NCI-H1417 treated with DMSO at 0.1 percent for 48 hours (cell line): ENCODE measurements around the gene RER1.

Source experiments
- DNase-seq: peaks from one replicate; lab custom pipeline; 2025; lab: John Stamatoyannopoulos, UW

Gene RER1

DNA sequence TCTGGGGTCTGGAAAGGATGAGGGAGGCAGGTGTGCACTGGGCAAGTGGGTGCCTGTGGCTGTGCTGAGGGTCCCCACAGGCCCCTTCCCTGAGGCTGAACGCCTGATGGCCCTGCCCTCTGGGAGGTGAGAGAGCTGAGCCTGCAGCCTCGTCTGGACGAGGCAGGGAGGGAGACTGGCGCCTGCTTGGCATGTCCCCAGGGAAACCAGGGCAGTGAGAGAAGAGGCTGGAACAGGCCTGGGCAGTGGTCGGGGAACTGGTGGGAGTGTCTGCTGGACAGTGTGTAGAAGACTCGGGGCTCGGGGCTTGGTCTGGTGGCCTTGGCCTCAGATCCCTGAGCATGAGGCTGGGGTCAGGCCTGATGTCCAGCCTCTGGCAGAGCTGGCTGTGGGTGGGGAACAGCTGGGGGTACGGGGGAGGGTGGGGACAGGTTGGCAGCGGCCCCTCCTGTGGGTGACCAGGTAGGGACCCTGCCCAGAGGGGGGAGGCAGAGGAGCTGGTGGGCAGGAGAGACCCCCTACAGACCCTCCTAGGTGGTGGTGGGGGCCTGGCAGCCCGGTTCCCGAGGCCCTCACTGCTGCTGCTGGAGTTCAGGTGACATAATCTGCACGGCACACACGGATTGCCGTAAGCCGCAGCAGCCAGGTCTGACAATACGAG, 53.7 kb downstream of the RER1 start:
- no peak for DNase-seq

DNA sequence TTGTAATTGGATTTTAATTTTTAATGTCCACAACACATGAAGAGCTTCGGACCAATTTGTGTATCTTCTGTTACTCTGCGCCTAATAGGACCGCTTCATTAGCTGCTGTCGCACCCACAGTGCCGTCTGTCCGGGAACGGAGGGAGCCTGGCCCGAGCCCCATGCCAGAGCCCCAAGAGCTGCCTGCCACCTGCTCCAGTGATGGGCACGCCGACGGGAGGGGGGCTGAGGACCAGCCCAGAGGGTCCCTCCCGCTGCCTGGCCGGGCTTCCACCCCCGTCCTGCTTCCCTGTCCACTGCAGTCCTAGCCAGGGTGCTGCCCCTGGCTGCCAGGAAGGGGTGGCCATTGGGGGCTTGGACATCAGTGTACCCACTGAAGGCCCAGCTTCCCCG, 54.2 kb downstream of the RER1 start:
- no peak for DNase-seq

DNA sequence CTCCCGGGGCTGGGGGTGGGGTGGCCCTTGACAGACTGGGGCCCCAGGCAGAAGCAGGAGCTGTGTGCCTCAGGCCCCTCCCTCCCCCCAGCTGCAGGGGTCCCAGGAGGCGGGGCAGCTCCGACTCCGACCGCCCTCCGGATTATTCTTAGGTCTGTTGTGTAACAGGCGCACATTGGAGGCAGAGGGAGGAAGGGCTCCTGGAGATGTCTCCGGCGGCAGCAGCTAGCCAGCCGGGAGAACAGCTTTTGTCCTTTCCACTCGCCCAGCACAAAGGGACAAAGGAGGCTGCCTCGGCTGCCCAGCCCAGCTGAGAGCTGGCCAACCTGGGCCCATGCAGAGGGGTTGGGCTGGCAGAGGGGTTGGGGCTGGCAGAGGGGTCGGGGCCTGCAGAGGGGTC, 54.8 kb downstream of the RER1 start:
- DNase-seq, result no peak

DNA sequence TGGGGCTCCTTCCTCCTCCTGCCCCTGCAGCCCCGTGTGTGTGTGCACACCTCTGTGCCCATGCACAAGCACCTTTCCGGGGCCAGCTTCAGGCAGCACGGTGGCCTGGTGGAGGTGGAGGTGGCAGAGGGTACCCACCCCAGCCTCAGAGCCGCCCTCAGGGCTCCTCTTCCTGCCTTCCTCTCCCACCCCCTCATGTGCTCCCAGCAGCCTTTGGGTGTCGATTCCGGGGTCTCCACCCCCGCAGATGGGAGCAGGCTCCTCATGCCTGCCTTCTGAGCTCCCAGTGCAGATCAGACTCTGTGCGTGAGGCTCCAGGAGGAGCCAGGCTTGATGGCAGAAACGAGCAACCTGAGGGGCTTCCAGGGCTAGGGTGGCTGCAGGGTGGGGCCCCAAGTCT, 55.2 kb downstream of the RER1 start:
- no peak for DNase-seq

DNA sequence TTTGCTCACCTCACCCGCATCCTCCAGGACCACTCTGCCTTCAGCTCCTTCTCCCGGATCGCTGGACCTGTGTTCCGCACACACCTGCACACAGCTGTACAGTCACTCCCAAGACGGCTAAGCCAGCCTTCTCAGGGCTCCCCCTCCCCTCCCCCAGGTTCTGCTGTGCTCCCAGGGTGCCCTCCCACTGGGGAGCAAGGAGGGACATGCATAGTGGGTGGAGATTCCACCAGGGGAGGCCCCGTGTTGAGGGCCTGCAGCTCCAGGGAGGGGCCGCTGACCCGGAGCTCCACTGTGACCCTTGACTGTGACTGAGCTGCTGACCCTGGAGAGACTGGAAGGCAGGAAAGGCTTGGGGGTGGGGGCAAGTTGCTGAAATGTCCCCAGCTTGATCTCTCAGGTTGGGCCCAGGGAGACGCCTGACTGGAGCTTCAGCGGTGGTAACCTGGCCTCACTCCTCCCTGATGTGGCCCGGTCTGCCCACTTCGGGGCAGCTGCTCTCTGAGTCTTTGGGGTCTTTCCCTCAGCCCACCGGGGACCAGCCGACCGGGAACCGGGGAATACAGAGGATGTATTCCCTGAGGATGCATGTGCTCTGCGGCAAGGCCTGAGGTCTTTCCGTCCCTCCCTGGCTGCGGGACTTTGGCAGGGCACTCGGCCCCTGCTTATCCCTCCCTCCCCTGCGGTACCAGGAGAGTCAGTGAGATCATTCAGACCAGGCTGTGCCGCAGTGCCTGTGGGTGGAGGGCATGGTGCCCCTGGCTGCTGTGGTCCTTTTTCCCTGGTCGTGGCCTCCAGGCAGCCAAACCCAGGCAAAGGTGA, 55.8 kb downstream of the RER1 start:
- DNase-seq, result no peak

DNA sequence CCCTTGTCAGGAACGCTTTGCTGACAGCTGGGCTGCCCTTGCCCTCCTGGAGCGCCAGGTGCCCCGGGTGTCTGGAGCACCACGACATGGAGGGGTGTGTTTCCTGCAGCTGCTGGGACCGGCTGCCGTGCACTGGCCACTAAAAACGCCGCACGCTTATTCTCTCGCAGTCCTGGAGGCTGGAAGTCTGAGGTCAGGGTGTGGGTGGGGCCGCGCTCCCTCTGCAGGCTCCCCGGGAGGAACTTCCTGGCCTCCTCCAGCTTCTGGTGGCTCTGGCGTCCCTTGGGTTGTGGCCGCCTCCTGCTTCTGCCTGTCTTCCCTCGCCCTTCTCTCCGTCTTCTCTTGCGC, 56.4 kb downstream of the RER1 start:
- no peak for DNase-seq

DNA sequence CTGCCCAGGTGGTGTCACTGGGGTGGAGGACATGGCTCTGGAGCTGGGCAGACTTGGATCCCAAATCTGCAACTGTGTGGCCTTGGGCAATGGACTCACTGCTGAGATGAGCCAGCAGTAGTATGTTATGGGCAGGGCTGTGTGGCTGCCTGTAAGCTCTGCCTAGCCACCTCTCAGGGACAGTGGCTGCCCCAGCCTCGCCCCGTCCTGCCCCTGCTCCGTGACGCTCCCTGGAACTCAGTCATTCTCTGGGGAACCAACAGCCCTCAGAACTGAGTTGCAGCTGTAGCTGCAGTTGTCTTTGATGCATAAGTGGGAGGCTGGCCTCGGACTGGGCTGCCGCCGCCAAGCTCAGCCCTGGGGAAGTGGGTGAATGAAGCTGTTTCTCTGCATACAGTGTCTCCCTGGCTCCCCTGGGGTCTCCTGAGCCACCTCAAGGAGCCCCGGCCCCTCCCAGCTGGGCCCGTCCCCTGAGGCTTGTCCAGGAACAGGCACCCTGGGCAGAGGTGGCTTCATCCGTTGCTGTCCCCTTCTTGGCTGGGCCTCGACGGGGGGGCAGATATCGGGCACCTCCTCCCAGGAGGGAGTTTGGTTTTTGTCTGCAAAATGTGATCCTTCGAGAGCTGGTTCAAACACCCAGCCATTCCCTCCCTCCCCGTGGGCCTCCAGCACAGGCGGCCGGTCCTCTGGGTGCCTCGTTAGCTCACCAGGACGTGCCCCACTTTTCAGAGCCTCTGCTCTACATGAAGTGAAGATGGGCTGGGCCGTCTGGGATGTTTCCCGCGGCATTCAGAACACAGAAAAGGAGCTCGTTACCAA, 58.2 kb downstream of the RER1 start:
- no peak for DNase-seq

DNA sequence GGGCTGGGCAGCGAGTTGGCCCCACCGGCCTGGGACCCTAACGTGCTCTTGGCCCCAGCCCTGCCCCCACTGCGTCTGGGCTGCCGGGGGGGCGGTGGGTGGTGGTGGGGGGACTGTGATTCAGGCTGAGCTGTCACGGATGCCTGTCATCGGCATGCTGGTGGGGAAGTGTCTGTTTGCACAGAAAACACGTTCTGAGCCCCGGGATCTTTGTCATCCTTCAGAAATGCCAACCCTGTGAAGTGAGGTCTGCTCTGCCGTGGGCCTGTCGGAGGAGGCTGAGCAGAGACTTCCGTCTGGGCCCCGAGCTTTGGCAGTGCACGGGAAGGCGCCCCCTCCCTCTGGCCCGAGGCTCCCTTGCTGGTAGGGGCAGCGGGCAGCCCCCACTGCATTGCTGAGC, 60.1 kb downstream of the RER1 start:
- DNase-seq, result no peak

DNA sequence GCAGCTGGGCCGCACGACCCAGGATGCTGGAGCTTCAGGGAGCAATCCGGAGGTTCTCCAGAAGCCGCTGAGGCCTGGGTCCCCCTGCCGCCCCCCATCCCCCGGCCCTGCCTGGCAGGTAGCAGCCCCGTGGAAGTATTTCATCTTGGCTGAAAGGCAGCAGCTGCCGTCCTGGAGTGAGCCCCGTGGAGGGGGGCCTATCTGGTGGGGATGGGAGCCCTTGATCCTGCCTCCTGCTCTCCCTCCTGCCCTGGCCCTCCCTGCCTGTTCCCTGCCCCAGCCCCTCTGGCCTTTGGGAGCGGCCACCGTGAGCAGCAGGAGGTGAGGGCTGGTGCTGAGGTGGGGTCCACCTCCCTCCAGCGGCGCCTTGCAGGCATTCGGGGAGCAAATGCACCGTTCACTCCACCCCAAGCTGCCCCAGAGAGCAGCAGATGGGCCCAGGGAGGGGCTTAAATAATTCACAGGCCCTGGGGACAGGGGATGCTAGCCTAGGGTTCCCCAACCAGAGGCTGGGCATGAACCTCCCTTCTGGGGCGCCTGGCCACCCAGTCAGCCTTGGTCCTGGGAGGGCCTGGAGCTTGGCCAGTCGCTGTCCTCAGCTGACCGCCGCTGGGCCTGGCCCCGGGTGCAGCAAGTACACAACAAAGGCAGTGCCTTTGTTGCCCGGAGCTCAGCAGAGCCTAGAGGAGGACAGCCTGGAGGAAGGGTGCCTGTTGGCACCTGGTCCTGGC, 60.7 kb downstream of the RER1 start:
- no peak for DNase-seq

DNA sequence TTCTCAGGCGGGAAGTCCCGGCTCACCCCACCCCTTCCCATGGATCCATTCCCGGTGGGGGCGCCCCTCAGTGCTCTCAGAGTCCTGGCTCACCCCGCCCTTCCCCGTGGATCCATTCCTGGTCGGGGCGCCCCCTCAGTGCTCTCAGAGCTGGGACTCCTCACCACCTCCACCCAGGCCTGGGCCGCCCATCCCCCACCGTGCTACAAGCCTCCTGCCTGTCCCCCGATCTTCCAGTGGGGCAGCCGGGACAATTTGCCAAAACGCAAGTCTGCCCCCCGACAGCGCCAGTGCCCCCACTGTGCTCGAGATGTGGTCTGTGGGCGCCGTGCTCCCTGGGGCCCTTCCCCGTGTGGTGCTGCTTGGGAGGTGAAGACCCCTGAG, 61.3 kb downstream of the RER1 start:
- DNase-seq, result no peak

DNA sequence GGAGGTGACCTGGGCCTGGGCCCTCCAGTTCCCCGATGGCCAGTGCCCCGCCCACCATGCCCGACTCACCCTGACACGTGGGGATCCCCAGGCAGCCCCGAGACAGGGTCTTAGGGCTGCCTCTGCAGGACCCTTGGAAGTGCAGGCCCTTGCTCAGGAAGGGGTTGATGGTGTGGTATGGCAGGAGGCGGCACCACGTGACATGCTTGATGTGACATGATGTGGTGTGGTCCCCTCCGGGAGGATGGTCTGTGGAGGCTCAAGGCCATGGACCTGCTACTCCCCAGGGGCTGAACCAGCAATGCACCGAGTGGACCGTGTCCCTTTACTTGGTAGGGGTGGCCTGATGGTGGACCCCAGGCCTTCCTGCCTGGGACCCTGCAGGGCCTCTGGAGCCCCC, 62.6 kb downstream of the RER1 start:
- no peak for DNase-seq
